PC-3 (cell line): ENCODE measurements around the gene MRM2.

ENCODE experiments used
- CTCF ChIP-seq: fragments of 300-600 bp; sonication (generic); conservative IDR thresholded peaks from 2 replicates; pipeline ENCODE4 v1.5.1; 2017; ENCODE audit warnings: antibody characterized with exemption, low read depth, mild to moderate bottlenecking, low read length
- EZH2 ChIP-seq: fragments of 300-600 bp; sonication (generic); IDR thresholded peaks from one replicate; pipeline ENCODE4 v1.6.1; 2017; ENCODE audit warnings: antibody characterized with exemption, mild to moderate bottlenecking, low read length; ENCODE audit not compliant: unreplicated experiment
- EZH2phosphoT487 ChIP-seq: fragments of 300-600 bp; sonication (generic); IDR thresholded peaks from 2 replicates; pipeline ENCODE4 v1.6.1; 2018; ENCODE audit warnings: mild to moderate bottlenecking, antibody characterized with exemption, low read length, borderline replicate concordance

GRCh38 chr7:2231992-2232765, 9.8 kb downstream of the MRM2 start:
- no peak for TF ChIP-seq CTCF
- TF ChIP-seq EZH2phosphoT487, result no peak
- no peak for TF ChIP-seq EZH2
